GM10248 (cell line): ENCODE data around the gene CLEC2B.

Experiments used
- CTCF ChIA-PET: fragments of 300-600 bp; sonication (Branson Sonifier 250); formaldehyde crosslinking; extraction: SDS; loops from one replicate; lab custom pipeline; 2021; ENCODE audit warnings: antibody characterized with exemption; lab: Yijun Ruan, JAX
- POLR2A ChIA-PET: fragments of 350-650 bp; sonication (Branson Sonifier 250); formaldehyde crosslinking; extraction: SDS; loops from one replicate; lab custom pipeline; 2020; ENCODE audit warnings: antibody characterized with exemption; lab: Yijun Ruan, JAX
- DNase-seq: peaks from one replicate; pipeline ENCODE4 v3.0.0; 2012; ENCODE audit errors: extremely low spot score
- CTCF ChIP-seq: IDR thresholded peaks from 2 replicates; pipeline ENCODE4 v1.5.1; 2012; ENCODE audit warnings: mild to moderate bottlenecking, low read depth; ENCODE audit errors: extremely low read depth, missing control alignments, control extremely low read depth

The CLEC2B gene

GRCh38 chr12:9906873-9907272, 37.7 kb upstream of the CLEC2B start:
- DNase-seq: no peak
- CTCF ChIA-PET: interaction anchor here (0.6 to 5.1 kb wide), 3 partner anchors 9 to 156 kb away, joined by 3 to 19 read pairs (median 5); no protein-coding TSS in a partner anchor
- no peak for TF ChIP-seq CTCF
- POLR2A ChIA-PET: no interaction called here

DNA sequence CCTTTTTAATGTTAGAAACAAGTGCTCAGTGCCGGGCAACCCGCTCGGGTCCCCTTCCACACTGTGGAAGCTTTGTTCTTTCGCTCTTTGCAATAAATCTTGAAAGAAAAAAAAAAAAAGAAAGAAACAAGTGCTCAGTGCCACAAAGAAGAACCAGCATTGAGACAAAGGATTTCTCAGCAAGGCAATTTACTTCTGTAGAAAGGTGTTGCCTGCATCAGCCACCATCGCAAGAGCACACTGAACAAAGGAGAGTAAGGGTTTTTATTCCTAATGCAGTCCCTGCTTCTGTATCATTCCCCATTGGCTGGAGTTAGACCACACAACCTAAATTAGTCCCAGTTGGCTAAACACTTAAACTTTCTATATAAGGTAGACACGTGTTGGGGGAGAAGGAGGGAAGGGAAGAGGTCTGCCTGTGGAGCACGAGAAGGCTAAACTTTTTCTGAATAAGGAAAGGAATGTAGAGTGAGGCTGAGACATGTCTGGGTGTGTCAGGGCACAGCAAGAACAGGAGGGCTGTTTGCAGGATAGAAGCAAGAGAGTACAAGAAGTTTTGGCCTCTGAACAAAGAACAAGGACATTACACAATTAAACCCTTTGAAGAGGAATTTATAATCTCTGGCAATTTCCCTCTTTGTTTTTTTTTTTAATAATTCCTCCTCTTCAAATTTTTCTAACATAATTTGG, 33.5 kb upstream of the CLEC2B start:
- POLR2A ChIA-PET: no interaction called here

GRCh38 chr12:9900930-9901329, 31.8 kb upstream of the CLEC2B start:
- no peak for DNase-seq
- CTCF ChIA-PET: interaction anchor here (1.0 to 1.4 kb wide), 2 partner anchors 29 to 71 kb away, joined by 3 read pairs; no protein-coding TSS in a partner anchor
- POLR2A ChIA-PET: no interaction called here
- TF ChIP-seq CTCF: no peak

More for the DNA sequence above, 33.5 kb upstream of the CLEC2B start:
- no peak for DNase-seq
- TF ChIP-seq CTCF: no peak
- CTCF ChIA-PET: no interaction called here

- no peak for DNase-seq
- TF ChIP-seq CTCF: no peak
- ChIA-PET POLR2A (no interaction called here), CTCF (no interaction called here)
Observed at GRCh38 chr12:9899209-9899608, 30.1 kb upstream of the CLEC2B start.

GRCh38 chr12:9897535-9897934, 28.4 kb upstream of the CLEC2B start:
- no peak for DNase-seq
- no peak for TF ChIP-seq CTCF
- CTCF ChIA-PET: interaction anchor here (2.2 kb wide), 1 partner anchor 83 kb away, joined by 7 read pairs; no protein-coding TSS in a partner anchor
- POLR2A ChIA-PET: no interaction called here

DNA sequence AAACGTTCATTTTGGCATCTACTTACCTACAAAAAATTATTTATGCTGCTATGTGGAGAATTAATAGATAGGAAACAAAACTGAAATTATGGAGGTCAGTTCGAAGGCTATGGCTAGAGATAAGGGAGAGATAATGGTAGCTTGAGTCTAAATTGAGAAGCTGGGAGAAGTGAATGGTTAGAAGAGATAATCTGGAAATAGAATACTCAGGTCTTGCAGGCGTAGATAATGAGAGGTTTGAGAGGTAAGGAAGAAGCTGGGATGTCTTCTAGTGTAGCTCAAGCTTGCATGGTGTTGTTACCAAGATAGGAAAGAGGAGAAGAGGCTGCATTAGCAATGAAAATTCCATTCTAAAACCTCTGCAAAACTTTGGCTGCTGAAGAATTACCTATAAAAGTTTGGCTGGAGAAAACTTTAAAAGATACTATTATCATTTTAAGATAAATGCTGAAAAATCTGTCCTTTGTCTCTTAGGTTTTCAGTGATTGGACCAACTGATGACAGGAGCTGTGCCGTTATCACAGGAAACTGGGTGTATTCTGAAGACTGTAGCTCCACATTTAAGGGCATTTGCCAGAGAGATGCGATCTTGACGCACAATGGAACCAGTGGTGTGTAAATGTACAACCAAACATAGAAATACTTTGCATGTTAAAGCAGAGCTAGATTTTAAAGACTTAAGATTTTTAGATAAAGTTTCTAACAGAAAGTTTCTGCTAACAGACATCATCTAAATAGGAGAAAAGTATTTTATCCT, 26.2 kb upstream of the CLEC2B start:
- POLR2A ChIA-PET: no interaction called here
- CTCF ChIA-PET: interaction anchor here (2.0 to 4.0 kb wide), 3 partner anchors 8 to 81 kb away, joined by 7 to 19 read pairs (median 7); no protein-coding TSS in a partner anchor
- no peak for TF ChIP-seq CTCF
- DNase-seq: no peak
